ENCODE measurements around the gene MRPL33. TPM values are rescaled to one million over a fixed set of nuclear protein-coding genes. Genes with fewer than 3 reads are reported as not detected.
A peak's percentile ranks its signal among the peaks of the same experiment; 100 is the strongest.

Gene MRPL33
- polyA plus RNA-seq, 1 of the 3 experiments (the other 2 are of a cell fraction), result 132 TPM

DNA sequence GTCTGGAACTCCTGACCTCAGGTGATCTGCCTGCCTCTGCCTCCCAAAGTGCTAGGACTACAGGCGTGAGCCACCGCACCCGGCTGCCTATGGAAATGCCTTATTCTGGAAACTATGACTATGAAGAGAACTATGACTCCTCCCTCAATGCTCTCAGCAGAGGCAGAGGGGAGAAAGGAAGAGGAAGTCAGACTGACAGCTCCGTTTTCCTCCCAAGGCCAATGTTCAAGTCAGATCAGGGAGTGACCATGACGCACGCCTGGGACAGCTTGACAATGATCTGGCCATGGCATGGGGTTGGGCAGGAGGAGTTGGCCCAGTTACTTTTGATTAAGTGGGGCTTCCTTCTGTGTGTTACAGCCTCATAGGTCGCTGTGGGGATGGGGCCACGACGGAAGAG is 44.3 kb upstream of the MRPL33 start:
- CTCF ChIA-PET, result interaction anchor here (1.8 to 2.6 kb wide), 3 partner anchors 11 to 27 kb away, joined by 5 to 12 read pairs (median 10); no protein-coding TSS in a partner anchor

DNA sequence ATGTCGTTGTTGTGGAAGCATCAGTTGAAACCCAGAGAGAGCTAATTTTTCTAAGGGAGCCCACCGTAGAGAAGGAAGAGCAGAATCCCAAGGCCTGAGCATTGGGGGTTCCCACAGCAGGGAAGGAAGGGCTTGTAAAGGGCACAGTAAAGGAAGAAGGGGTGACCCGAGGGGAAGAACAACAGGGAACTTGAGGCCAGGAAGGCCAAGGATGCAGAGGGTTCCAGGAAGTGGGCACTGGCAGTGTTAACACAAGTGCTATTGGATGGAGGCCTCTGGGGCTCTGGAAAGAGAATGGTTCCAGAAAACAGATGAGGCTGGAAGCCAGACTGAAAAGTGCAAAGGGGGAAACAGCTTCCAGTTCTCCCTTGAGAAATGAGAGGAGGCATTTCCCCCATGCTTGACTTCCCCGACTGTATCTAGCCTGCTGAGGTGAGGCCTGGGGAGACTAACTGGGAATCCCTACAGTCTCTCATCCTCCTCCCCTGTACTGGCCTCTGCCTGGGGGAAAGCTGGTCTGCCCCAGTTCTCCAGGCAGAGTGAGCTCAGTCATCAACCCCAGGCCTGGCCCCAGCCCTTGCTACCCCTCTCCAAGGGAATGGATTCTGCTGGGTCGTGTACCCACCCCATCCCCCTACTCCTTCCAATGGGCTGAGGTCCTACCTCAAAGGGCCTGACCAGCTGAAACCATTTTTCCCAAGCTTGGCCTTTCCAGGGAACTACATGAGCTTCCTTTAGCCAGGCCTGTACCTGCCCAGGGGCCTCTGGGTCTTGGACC is 43.2 kb upstream of the MRPL33 start:
- ChIA-PET POLR2A (interaction anchor here (1.2 kb wide), 1 partner anchor 10 kb away, joined by 3 read pairs; no protein-coding TSS in a partner anchor), CTCF (interaction anchor here (0.8 to 3.1 kb wide), 8 partner anchors 10 to 668 kb away, joined by 3 to 14 read pairs (median 4); no protein-coding TSS in a partner anchor)
- DNase-seq, result no peak
- H3K27ac ChIP-seq (ENCODE audit: low read depth in 2 of 2, low read length in 1 of 2), result no peak overlapping the region
- no peaks in the 10 kb centered on the region for H3K79me2 ChIP-seq (ENCODE audit: insufficient read depth)
- no peaks in the 10 kb centered on the region for H3F3A ChIP-seq (replicated peaks; ENCODE audit: insufficient read depth)
- H3K4me3 ChIP-seq (ENCODE audit: low read depth in 2 of 2, low read length in 1 of 2), result no peak overlapping the region
- no peak overlapping the region for H3K4me2 ChIP-seq
- 84% methylated on average over 5 of the region's 5 CpGs for WGBS (ENCODE audit: low lambda C conversion rate)
- H3K4me1 ChIP-seq (ENCODE audit: control insufficient read depth in 1 of 2, insufficient read depth in 2 of 2, low read depth in 1 of 2, low read length in 1 of 2), result peaks cover 0 to 7% of the 10 kb centered on the region in 2 experiments; a peak in 2 of 4 replicates
- no peaks in the 10 kb centered on the region for H3K9me2 ChIP-seq
- no peaks in the 10 kb centered on the region for H3K36me3 ChIP-seq (replicated peaks in 1 of 2; ENCODE audit: control insufficient read depth in 1 of 2, insufficient read depth in 2 of 2, low read length in 1 of 2)
- no peaks in the 10 kb centered on the region for H3K27me3 ChIP-seq (ENCODE audit: insufficient read depth)
- TF ChIP-seq SMC3 (IDR thresholded peaks at IDR 0.05; ENCODE audit: low read depth, low read length), result no peak
- no peak for TF ChIP-seq RFX5 (IDR thresholded peaks at IDR 0.05; ENCODE audit: low read length)
- TF ChIP-seq TAF1 (IDR thresholded peaks at IDR 0.05; ENCODE audit: borderline replicate concordance, low read depth, low read length), result no peak
- TF ChIP-seq YY1 (IDR thresholded peaks at IDR 0.05; ENCODE audit: low read depth), result no peak
- no peak for TF ChIP-seq FOXM1 (IDR thresholded peaks at IDR 0.05; ENCODE audit: low read depth)
- no peak for TF ChIP-seq CHD2 (IDR thresholded peaks at IDR 0.05; ENCODE audit: low read length, partially characterized antibody)
- H2AFZ ChIP-seq (ENCODE audit: low read depth), result 0 out of 2 replicates have a peak overlapping the region, but pooled peaks have one; percentile 32
- no peaks in the 10 kb centered on the region for H3K9me3 ChIP-seq
- H3K9ac ChIP-seq, result no peak overlapping the region
- H4K20me1 ChIP-seq (ENCODE audit: insufficient read depth), result no peaks in the 10 kb centered on the region

More for the DNA sequence above, 44.3 kb upstream of the MRPL33 start:
- Histone ChIP-seq H3K9me2 (no peaks in the 10 kb centered on the region), H4K20me1 (ENCODE audit: insufficient read depth) (no peaks in the 10 kb centered on the region), H3K9ac (no peak overlapping the region), H3K9me3 (no peaks in the 10 kb centered on the region), H3K79me2 (ENCODE audit: insufficient read depth) (no peaks in the 10 kb centered on the region), H2AFZ (ENCODE audit: low read depth) (no peak overlapping the region), H3K27me3 (ENCODE audit: insufficient read depth) (no peaks in the 10 kb centered on the region), H3F3A (replicated peaks; ENCODE audit: insufficient read depth) (no peaks in the 10 kb centered on the region), H3K36me3 (replicated peaks in 1 of 2; ENCODE audit: control insufficient read depth in 1 of 2, insufficient read depth in 2 of 2, low read length in 1 of 2) (no peaks in the 10 kb centered on the region), H3K4me1 (ENCODE audit: control insufficient read depth in 1 of 2, insufficient read depth in 2 of 2, low read depth in 1 of 2, low read length in 1 of 2) (peaks cover 0 to 7% of the 10 kb centered on the region in 2 experiments; a peak in 2 of 4 replicates), H3K4me3 (ENCODE audit: low read depth in 2 of 2, low read length in 1 of 2) (no peak overlapping the region), H3K27ac (ENCODE audit: low read depth in 2 of 2, low read length in 1 of 2) (no peak overlapping the region), H3K4me2 (no peak overlapping the region)
- no peak for DNase-seq
- WGBS (ENCODE audit: low lambda C conversion rate), result 94% methylated on average over 9 of the region's 9 CpGs
- POLR2A ChIA-PET, result no interaction called here
- TF ChIP-seq ELF1 (IDR thresholded peaks at IDR 0.05), result no peak
- TF ChIP-seq SMC3 (IDR thresholded peaks at IDR 0.05; ENCODE audit: low read depth, low read length), result no peak
- no peak for TF ChIP-seq MXI1 (IDR thresholded peaks at IDR 0.05; ENCODE audit: low read depth, low read length)

DNA sequence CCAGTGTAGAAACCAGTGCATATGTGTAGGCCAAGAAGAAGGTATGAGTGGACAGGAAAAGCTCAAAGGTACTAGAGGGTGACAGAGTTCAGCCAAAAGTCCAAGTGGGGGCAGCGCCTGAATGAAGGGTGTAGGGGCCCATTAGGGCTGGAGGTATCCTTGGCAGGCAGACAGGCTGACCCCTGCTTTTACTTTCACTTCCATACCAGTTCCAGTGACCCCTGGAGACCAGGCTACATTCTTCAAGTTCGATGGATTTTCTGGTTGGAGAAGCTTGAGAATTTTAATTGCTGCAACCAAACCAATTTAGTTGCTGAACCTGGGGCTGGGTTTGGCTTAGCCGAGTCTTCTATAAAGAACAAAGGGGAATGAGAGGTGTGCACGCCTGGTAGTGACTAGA is 42.3 kb upstream of the MRPL33 start:
- Histone ChIP-seq H3K79me2 (ENCODE audit: insufficient read depth) (no peaks in the 10 kb centered on the region), H2AFZ (ENCODE audit: low read depth) (no peak overlapping the region), H4K20me1 (ENCODE audit: insufficient read depth) (no peaks in the 10 kb centered on the region), H3F3A (replicated peaks; ENCODE audit: insufficient read depth) (no peaks in the 10 kb centered on the region), H3K4me2 (no peak overlapping the region), H3K9ac (no peak overlapping the region), H3K36me3 (replicated peaks in 1 of 2; ENCODE audit: control insufficient read depth in 1 of 2, insufficient read depth in 2 of 2, low read length in 1 of 2) (no peaks in the 10 kb centered on the region), H3K27me3 (ENCODE audit: insufficient read depth) (no peaks in the 10 kb centered on the region), H3K9me3 (no peaks in the 10 kb centered on the region), H3K4me1 (ENCODE audit: control insufficient read depth in 1 of 2, insufficient read depth in 2 of 2, low read depth in 1 of 2, low read length in 1 of 2) (peaks cover 0 to 2% of the 10 kb centered on the region in 2 experiments; a peak in 1 of 4 replicates), H3K27ac (ENCODE audit: low read depth in 2 of 2, low read length in 1 of 2) (no peak overlapping the region), H3K9me2 (no peaks in the 10 kb centered on the region), H3K4me3 (ENCODE audit: low read depth in 2 of 2, low read length in 1 of 2) (no peak overlapping the region)
- POLR2A ChIA-PET, result interaction anchor here (1.2 kb wide), 1 partner anchor 9 kb away, joined by 3 read pairs; no protein-coding TSS in a partner anchor
- DNase-seq, result no peak
- whole genome bisulfite sequencing (ENCODE audit: low lambda C conversion rate), result 74% methylated on average over 4 of the region's 4 CpGs
- CTCF ChIA-PET, result interaction anchor here (0.8 to 3.1 kb wide), 9 partner anchors 9 to 723 kb away, joined by 3 to 14 read pairs (median 4); no protein-coding TSS in a partner anchor
- TF ChIP-seq EZH2phosphoT487 (IDR thresholded peaks at IDR 0.05; ENCODE audit: borderline replicate concordance, low read depth) (no peak), GATA2 (CRISPR knock-in tag; IDR thresholded peaks at IDR 0.05) (no peak), FOXJ3 (CRISPR knock-in tag; IDR thresholded peaks at IDR 0.05) (no peak), SIN3A (IDR thresholded peaks at IDR 0.05; ENCODE audit: borderline replicate concordance, low read depth, low read length) (no peak), RFX5 (IDR thresholded peaks at IDR 0.05; ENCODE audit: low read length) (no peak), FOXM1 (IDR thresholded peaks at IDR 0.05; ENCODE audit: low read depth) (no peak), MXI1 (IDR thresholded peaks at IDR 0.05; ENCODE audit: low read depth, low read length) (no peak), RXRA (IDR thresholded peaks at IDR 0.05; ENCODE audit: borderline replicate concordance, low read depth) (no peak)

All from SK-N-SH (cell line).